Measurements from ENCODE around the gene TMIGD1. TPM values are rescaled to one million over a fixed set of nuclear protein-coding genes. Genes with fewer than 3 reads are reported as not detected.

Gene TMIGD1
- total RNA-seq, 1 donor from 2014 or later = not detected

DNA sequence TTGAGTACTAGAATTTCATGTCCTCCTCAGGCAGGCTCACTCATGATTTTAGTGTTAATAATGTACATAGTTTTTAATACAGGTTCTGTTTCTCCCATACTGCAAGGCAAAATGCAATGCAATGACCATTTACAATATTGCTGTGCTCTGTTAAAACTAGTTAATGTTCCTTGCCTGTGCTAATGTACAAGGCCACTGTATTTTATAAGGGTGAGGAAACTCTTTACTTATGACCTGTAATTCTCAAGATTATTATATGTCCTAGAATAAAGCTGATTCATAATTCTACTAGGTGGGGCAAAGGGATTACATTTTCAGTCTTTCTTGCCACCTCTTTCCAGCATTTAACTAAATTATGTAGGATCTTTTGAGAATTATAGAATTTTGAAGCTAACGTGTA lies 19.4 kb downstream of the TMIGD1 start:
- no peak overlapping the region for H3K27ac Mint-ChIP-seq (ENCODE audit: unreplicated experiment)
- no peaks in the 10 kb centered on the region for H4K20me1 ChIP-seq (ENCODE audit: insufficient read depth, low read length)
- H3K4me1 Mint-ChIP-seq (ENCODE audit: low read depth, unreplicated experiment) = peaks cover 1% of the 10 kb centered on the region
- H3K4me3 Mint-ChIP-seq (ENCODE audit: unreplicated experiment) = no peak overlapping the region
- peaks cover 9% of the 10 kb centered on the region for H3K27me3 Mint-ChIP-seq (ENCODE audit: low read depth, unreplicated experiment)
- FAIRE-seq (no peak), DNase-seq (ENCODE audit: low read depth) (no peak)
- no peaks in the 10 kb centered on the region for H3K36me3 ChIP-seq (ENCODE audit: insufficient read depth, low read length)
- H3K9me3 ChIP-seq (ENCODE audit: insufficient read depth, low read depth, low read length) = no peaks in the 10 kb centered on the region
- TF ChIP-seq, protein P1, sequence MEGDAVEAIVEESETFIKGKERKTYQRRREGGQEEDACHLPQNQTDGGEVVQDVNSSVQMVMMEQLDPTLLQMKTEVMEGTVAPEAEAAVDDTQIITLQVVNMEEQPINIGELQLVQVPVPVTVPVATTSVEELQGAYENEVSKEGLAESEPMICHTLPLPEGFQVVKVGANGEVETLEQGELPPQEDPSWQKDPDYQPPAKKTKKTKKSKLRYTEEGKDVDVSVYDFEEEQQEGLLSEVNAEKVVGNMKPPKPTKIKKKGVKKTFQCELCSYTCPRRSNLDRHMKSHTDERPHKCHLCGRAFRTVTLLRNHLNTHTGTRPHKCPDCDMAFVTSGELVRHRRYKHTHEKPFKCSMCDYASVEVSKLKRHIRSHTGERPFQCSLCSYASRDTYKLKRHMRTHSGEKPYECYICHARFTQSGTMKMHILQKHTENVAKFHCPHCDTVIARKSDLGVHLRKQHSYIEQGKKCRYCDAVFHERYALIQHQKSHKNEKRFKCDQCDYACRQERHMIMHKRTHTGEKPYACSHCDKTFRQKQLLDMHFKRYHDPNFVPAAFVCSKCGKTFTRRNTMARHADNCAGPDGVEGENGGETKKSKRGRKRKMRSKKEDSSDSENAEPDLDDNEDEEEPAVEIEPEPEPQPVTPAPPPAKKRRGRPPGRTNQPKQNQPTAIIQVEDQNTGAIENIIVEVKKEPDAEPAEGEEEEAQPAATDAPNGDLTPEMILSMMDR (IDR thresholded peaks at IDR 0.05; ENCODE audit: insufficient read depth, low read depth, low read length) = no peak
- TF ChIP-seq EZH2 (IDR thresholded peaks at IDR 0.05; ENCODE audit: insufficient read depth, low read length) = no peak
- H2AFZ ChIP-seq (ENCODE audit: low read depth, low read length) = no peak overlapping the region
- no peaks in the 10 kb centered on the region for H3K36me3 Mint-ChIP-seq (ENCODE audit: low read depth, unreplicated experiment)
- H3K9me3 Mint-ChIP-seq (ENCODE audit: unreplicated experiment) = peaks cover 1% of the 10 kb centered on the region
- no peak overlapping the region for H3K4me3 ChIP-seq (ENCODE audit: insufficient read depth, low read depth, low read length)
- no peak overlapping the region for H3K4me2 ChIP-seq (ENCODE audit: low read length)
- no peak overlapping the region for H3K9ac ChIP-seq (ENCODE audit: low read length)
- H3K79me2 ChIP-seq (ENCODE audit: insufficient read depth, low read length) = no peaks in the 10 kb centered on the region
- H3K4me1 ChIP-seq (ENCODE audit: insufficient read depth, low read length) = no peaks in the 10 kb centered on the region
- peaks cover 5% of the 10 kb centered on the region for H3K27me3 ChIP-seq (ENCODE audit: insufficient read depth, low read length)
- H3K27ac ChIP-seq (ENCODE audit: low read depth, low read length) = no peak overlapping the region

DNA sequence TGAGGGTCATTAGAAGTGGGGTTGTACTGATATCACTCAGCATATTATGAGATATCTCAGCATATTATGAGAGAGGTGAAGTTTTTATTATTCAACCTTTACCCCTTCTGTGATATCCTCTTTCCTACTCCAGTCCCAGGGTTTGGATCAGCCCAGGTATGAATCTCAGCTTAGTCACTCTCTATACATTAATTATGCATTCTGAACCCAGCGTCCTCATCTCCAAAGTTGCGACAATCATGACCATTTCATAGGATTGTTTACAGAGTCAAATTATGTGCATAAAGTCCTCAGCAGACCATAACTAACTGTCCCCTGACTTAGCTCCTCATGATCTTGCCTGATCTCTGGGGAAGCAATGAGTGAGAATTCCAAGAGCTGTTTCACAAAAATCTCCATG lies 21.6 kb downstream of the TMIGD1 start:
- Mint-ChIP-seq H3K36me3 (ENCODE audit: low read depth, unreplicated experiment) (no peaks in the 10 kb centered on the region), H3K27ac (ENCODE audit: unreplicated experiment) (no peak overlapping the region), H3K27me3 (ENCODE audit: low read depth, unreplicated experiment) (peaks cover 9% of the 10 kb centered on the region), H3K4me3 (ENCODE audit: unreplicated experiment) (no peak overlapping the region), H3K9me3 (ENCODE audit: unreplicated experiment) (no peaks in the 10 kb centered on the region), H3K4me1 (ENCODE audit: low read depth, unreplicated experiment) (peaks cover 1% of the 10 kb centered on the region)
- H2AFZ ChIP-seq (ENCODE audit: low read depth, low read length) = no peak overlapping the region
- H3K9me3 ChIP-seq (ENCODE audit: insufficient read depth, low read depth, low read length) = no peaks in the 10 kb centered on the region
- H3K4me3 ChIP-seq (ENCODE audit: insufficient read depth, low read depth, low read length) = no peak overlapping the region
- no peaks in the 10 kb centered on the region for H4K20me1 ChIP-seq (ENCODE audit: insufficient read depth, low read length)
- FAIRE-seq (no peak), DNase-seq (ENCODE audit: low read depth) (no peak)
- no peaks in the 10 kb centered on the region for H3K4me1 ChIP-seq (ENCODE audit: insufficient read depth, low read length)
- H3K79me2 ChIP-seq (ENCODE audit: insufficient read depth, low read length) = no peaks in the 10 kb centered on the region
- no peak overlapping the region for H3K9ac ChIP-seq (ENCODE audit: low read length)
- no peak overlapping the region for H3K27ac ChIP-seq (ENCODE audit: low read depth, low read length)
- peaks cover 5% of the 10 kb centered on the region for H3K27me3 ChIP-seq (ENCODE audit: insufficient read depth, low read length)
- TF ChIP-seq, protein P1 (IDR thresholded peaks at IDR 0.05; ENCODE audit: insufficient read depth, low read depth, low read length) = no peak
- no peak for TF ChIP-seq EZH2 (IDR thresholded peaks at IDR 0.05; ENCODE audit: insufficient read depth, low read length)
- H3K36me3 ChIP-seq (ENCODE audit: insufficient read depth, low read length) = no peaks in the 10 kb centered on the region
- no peak overlapping the region for H3K4me2 ChIP-seq (ENCODE audit: low read length)

GRCh38 chr17:30310562-30310961 lies 23.3 kb downstream of the TMIGD1 start:
- Mint-ChIP-seq H3K9me3 (ENCODE audit: unreplicated experiment) (no peaks in the 10 kb centered on the region), H3K27me3 (ENCODE audit: low read depth, unreplicated experiment) (peaks cover 7% of the 10 kb centered on the region), H3K27ac (ENCODE audit: unreplicated experiment) (no peak overlapping the region), H3K36me3 (ENCODE audit: low read depth, unreplicated experiment) (no peaks in the 10 kb centered on the region), H3K4me3 (ENCODE audit: unreplicated experiment) (no peak overlapping the region), H3K4me1 (ENCODE audit: low read depth, unreplicated experiment) (peaks cover 1% of the 10 kb centered on the region)
- Histone ChIP-seq H3K4me2 (ENCODE audit: low read length) (no peak overlapping the region), H2AFZ (ENCODE audit: low read depth, low read length) (no peak overlapping the region), H3K36me3 (ENCODE audit: insufficient read depth, low read length) (no peaks in the 10 kb centered on the region), H3K9ac (ENCODE audit: low read length) (no peak overlapping the region), H3K27me3 (ENCODE audit: insufficient read depth, low read length) (peaks cover 5% of the 10 kb centered on the region), H3K27ac (ENCODE audit: low read depth, low read length) (no peak overlapping the region), H3K79me2 (ENCODE audit: insufficient read depth, low read length) (no peaks in the 10 kb centered on the region), H3K4me3 (ENCODE audit: insufficient read depth, low read depth, low read length) (no peak overlapping the region), H4K20me1 (ENCODE audit: insufficient read depth, low read length) (no peaks in the 10 kb centered on the region), H3K9me3 (ENCODE audit: insufficient read depth, low read depth, low read length) (no peaks in the 10 kb centered on the region), H3K4me1 (ENCODE audit: insufficient read depth, low read length) (no peaks in the 10 kb centered on the region)
- FAIRE-seq (no peak), DNase-seq (ENCODE audit: low read depth) (no peak)
- TF ChIP-seq, protein P1 (IDR thresholded peaks at IDR 0.05; ENCODE audit: insufficient read depth, low read depth, low read length) = no peak
